Fibroblast of lung (primary cell): ENCODE data around the gene DNAJC18. TPM values are rescaled to one million over a fixed set of nuclear protein-coding genes. Genes with fewer than 3 reads are reported as not detected.
A peak's percentile ranks its signal among the peaks of the same experiment; 100 is the strongest.

Source experiments
- DNase-seq, 2 donors: peaks; one replicate each; pipeline versions ENCODE4 v3.0.0 to v3.0.0-alpha.2; 2010; ENCODE audit warnings: low read depth in 2 of 2
- H2AFZ ChIP-seq: 2 replicates; pipeline ENCODE4 v1.5.1; 2012; ENCODE audit warnings: low read length, control low read depth, inconsistent platforms
- H3K27ac ChIP-seq: 2 replicates; pipeline ENCODE4 v1.5.1; 2011; ENCODE audit warnings: low read length, control low read depth; ENCODE audit not compliant: insufficient read depth
- H3K27me3 ChIP-seq: 2 replicates; pipeline ENCODE4 v1.5.1; 2011; ENCODE audit warnings: mild to moderate bottlenecking, low read length; ENCODE audit not compliant: control insufficient read depth, insufficient read depth
- H3K36me3 ChIP-seq: 2 replicates; pipeline ENCODE4 v1.5.1; 2011; ENCODE audit warnings: low read length; ENCODE audit not compliant: control insufficient read depth, insufficient read depth
- H3K4me1 ChIP-seq: 2 replicates; pipeline ENCODE4 v1.5.1; 2011; ENCODE audit warnings: low read length; ENCODE audit not compliant: control insufficient read depth, insufficient read depth; ENCODE audit errors: extremely low read depth
- H3K4me2 ChIP-seq: 2 replicates; pipeline ENCODE4 v1.5.1; 2011; ENCODE audit warnings: low read length, control low read depth; ENCODE audit not compliant: insufficient read depth; ENCODE audit errors: extremely low read depth
- H3K4me3 ChIP-seq, 4 experiments: fragments of 200-600 bp in 1 of 4; sonication (generic) in 1 of 4; replicated peaks in 1 of 4; 2 replicates each; pipeline ENCODE4 v1.5.1; 2011 to 2016; ENCODE audit warnings: low read length in 4 of 4, low read depth in 3 of 4, mild to moderate bottlenecking in 3 of 4, control low read depth in 2 of 4, inconsistent platforms in 1 of 4, mixed read lengths in 1 of 4; ENCODE audit not compliant: insufficient read depth in 1 of 4; ENCODE audit errors: control extremely low read depth in 1 of 4
- H3K79me2 ChIP-seq: 2 replicates; pipeline ENCODE4 v1.5.1; 2012; ENCODE audit warnings: mild to moderate bottlenecking, low read length, inconsistent platforms; ENCODE audit not compliant: control insufficient read depth, insufficient read depth
- H3K9ac ChIP-seq: 2 replicates; pipeline ENCODE4 v1.5.1; 2011; ENCODE audit warnings: mild to moderate bottlenecking, low read length, control low read depth; ENCODE audit not compliant: insufficient read depth
- H3K9me3 ChIP-seq: 2 replicates; pipeline ENCODE4 v1.5.1; 2012; ENCODE audit warnings: low read depth, low read length; ENCODE audit not compliant: control insufficient read depth, insufficient read depth
- H4K20me1 ChIP-seq: 2 replicates; pipeline ENCODE4 v1.5.1; 2011; ENCODE audit warnings: low read length; ENCODE audit not compliant: control insufficient read depth, insufficient read depth; ENCODE audit errors: extremely low read depth
- EZH2 ChIP-seq: IDR thresholded peaks from 2 replicates; pipeline ENCODE4 v1.5.1; 2012; ENCODE audit warnings: low read length, control low read depth, mild to moderate bottlenecking; ENCODE audit errors: missing control alignments
- polyA plus RNA-seq, 2 donors: library from polyadenylated mRNA; depleted of rRNA in 1 of 2; stranded (reverse) in 1 of 2; unstranded in 1 of 2; fragments of >200 nt; gene quantifications; 2 replicates each; pipeline ENCODE4 v1.2.1, GENCODE V29; 2011 to 2012; ENCODE audit warnings: missing spikeins in 1 of 2
- total RNA-seq: library from RNA; depleted of rRNA; stranded (reverse); fragments of >200 nt; gene quantifications from 2 replicates; pipeline ENCODE4 v1.2.1, GENCODE V29; 2014
- TF ChIP-seq, protein P1 (sequence below), 2 donors: IDR thresholded peaks in 1 of 2; conservative IDR thresholded peaks in 1 of 2; 1 replicate in 1 of 2; 2 replicates in 1 of 2; pipeline ENCODE4 v1.5.1; 2011 to 2012; ENCODE audit warnings: low read length in 2 of 2, control low read depth in 1 of 2, inconsistent platforms in 1 of 2, low read depth in 1 of 2, mild to moderate bottlenecking in 1 of 2

The DNAJC18 gene
- total and polyA plus RNA-seq, 2 donors (not counting 1 experiment from before 2014, with no cell fraction given), result 12.6 to 14.6 TPM

DNA sequence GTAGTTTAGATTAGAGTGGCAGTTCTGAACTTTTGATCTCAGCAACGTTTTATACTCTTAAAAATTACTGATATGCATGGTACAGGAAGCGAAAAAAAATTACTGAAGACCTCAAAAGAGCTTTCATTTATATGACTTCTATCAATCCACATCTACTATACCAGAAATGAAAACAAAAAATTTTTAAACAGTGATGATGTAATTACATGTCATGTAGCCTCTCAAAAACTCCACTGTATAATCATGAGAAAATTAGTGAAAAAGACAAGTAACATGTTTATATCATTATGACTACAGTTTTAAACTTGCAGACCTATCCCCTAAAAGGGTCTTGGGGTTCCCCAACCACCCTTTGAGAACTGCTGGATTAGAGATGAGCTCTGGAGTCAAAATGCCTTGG lies 9.3 kb downstream of the DNAJC18 start:
- no peak for DNase-seq
- no peaks in the 10 kb centered on the region for H3K27me3 ChIP-seq
- H4K20me1 ChIP-seq, result no peaks in the 10 kb centered on the region
- H3K4me2 ChIP-seq, result no peak overlapping the region
- H3K4me1 ChIP-seq, result peaks cover 7% of the 10 kb centered on the region
- no peaks in the 10 kb centered on the region for H3K79me2 ChIP-seq
- no peak overlapping the region for H3K9ac ChIP-seq
- H3K36me3 ChIP-seq, result peaks cover 1% of the 10 kb centered on the region
- H3K27ac ChIP-seq, result no peak overlapping the region
- no peak overlapping the region for H2AFZ ChIP-seq
- no peak for TF ChIP-seq EZH2
- TF ChIP-seq, protein P1, sequence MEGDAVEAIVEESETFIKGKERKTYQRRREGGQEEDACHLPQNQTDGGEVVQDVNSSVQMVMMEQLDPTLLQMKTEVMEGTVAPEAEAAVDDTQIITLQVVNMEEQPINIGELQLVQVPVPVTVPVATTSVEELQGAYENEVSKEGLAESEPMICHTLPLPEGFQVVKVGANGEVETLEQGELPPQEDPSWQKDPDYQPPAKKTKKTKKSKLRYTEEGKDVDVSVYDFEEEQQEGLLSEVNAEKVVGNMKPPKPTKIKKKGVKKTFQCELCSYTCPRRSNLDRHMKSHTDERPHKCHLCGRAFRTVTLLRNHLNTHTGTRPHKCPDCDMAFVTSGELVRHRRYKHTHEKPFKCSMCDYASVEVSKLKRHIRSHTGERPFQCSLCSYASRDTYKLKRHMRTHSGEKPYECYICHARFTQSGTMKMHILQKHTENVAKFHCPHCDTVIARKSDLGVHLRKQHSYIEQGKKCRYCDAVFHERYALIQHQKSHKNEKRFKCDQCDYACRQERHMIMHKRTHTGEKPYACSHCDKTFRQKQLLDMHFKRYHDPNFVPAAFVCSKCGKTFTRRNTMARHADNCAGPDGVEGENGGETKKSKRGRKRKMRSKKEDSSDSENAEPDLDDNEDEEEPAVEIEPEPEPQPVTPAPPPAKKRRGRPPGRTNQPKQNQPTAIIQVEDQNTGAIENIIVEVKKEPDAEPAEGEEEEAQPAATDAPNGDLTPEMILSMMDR (conservative IDR thresholded peaks at IDR 0.05 in 1 of 2, IDR thresholded peaks at IDR 0.05 in 1 of 2; ENCODE audit: low read depth in 1 of 2, low read length in 2 of 2), result no peak
- no peak overlapping the region for H3K4me3 ChIP-seq
- H3K9me3 ChIP-seq, result no peaks in the 10 kb centered on the region

DNA sequence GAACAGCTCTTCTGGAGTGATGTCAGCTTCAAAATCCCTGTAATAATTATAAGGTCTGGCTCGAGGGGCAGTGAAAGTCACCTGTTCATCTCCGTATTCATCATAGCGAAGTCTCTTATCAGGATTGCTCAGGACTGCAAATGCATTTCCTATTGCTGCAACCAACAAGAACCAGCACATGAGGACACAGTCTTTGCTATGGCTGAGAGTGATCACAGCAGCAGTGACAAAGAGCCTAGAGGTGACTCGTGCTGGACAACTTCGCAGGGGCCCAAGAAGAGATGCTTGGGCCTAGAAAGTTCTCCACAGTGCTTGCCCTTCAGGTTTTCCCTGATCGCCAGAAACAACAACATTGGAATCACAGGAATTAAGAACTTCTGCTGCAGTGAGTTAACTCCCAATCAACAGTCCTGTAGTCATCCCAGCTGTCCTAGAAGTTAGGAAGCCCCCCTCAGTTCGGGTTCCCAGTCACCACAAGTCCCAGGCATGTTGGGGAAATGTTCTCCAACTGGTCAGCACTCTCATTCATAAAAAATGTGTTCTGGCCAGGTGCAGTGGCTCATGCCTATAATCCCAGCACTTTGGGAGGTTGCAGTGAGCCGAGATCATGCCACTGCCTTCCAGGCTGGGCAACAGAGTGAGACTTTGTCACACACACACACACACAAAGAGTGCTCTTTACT lies 13.0 kb downstream of the DNAJC18 start:
- H3K4me2 ChIP-seq, result peak overlapping the region; percentile 35

DNA sequence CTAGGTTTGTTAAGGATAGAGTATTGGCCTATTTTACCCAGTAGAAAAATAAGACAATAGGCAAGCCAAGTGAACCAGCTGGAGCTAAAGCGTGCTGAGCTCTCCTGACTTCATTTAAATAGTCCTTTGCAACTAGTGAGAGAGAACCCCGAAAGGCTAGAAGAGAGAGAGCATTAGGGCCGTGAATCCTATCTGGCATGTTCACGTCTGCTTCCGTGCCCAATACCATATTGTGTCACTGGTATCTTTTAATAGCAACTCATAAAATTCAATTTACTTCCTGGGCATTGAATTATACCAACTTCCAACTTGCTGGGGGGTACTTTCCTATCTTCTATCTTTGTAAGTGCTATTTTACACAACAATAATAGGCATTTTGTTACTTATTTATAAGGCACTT lies 13.8 kb downstream of the DNAJC18 start:
- no peak for DNase-seq
- H3K36me3 ChIP-seq, result no peaks in the 10 kb centered on the region
- H3K27me3 ChIP-seq, result no peaks in the 10 kb centered on the region
- H3K9ac ChIP-seq, result no peak overlapping the region
- TF ChIP-seq, protein P1 (conservative IDR thresholded peaks at IDR 0.05 in 1 of 2, IDR thresholded peaks at IDR 0.05 in 1 of 2; ENCODE audit: low read depth in 1 of 2, low read length in 2 of 2), result no peak
- TF ChIP-seq EZH2, result no peak
- no peak overlapping the region for H2AFZ ChIP-seq
- no peaks in the 10 kb centered on the region for H4K20me1 ChIP-seq
- no peak overlapping the region for H3K4me3 ChIP-seq
- no peaks in the 10 kb centered on the region for H3K79me2 ChIP-seq
- H3K4me2 ChIP-seq, result no peak overlapping the region
- peaks cover 7% of the 10 kb centered on the region for H3K4me1 ChIP-seq
- no peak overlapping the region for H3K27ac ChIP-seq
- H3K9me3 ChIP-seq, result no peaks in the 10 kb centered on the region

More for the DNA sequence above, 13.0 kb downstream of the DNAJC18 start:
- H3K36me3 ChIP-seq, result no peaks in the 10 kb centered on the region
- no peaks in the 10 kb centered on the region for H3K79me2 ChIP-seq
- H3K9ac ChIP-seq, result no peak overlapping the region
- TF ChIP-seq EZH2, result no peak
- TF ChIP-seq, protein P1 (conservative IDR thresholded peaks at IDR 0.05 in 1 of 2, IDR thresholded peaks at IDR 0.05 in 1 of 2; ENCODE audit: low read depth in 1 of 2, low read length in 2 of 2), result no peak
- peak; percentile 31 to 84 for DNase-seq
- no peaks in the 10 kb centered on the region for H3K9me3 ChIP-seq
- peak overlapping the region; percentile 34 for H3K27ac ChIP-seq
- no peak overlapping the region for H2AFZ ChIP-seq
- H4K20me1 ChIP-seq, result no peaks in the 10 kb centered on the region
- H3K27me3 ChIP-seq, result no peaks in the 10 kb centered on the region
- no peak overlapping the region for H3K4me3 ChIP-seq
- peaks cover 7% of the 10 kb centered on the region for H3K4me1 ChIP-seq
